ENCODE results near the gene GHR.

DNA sequence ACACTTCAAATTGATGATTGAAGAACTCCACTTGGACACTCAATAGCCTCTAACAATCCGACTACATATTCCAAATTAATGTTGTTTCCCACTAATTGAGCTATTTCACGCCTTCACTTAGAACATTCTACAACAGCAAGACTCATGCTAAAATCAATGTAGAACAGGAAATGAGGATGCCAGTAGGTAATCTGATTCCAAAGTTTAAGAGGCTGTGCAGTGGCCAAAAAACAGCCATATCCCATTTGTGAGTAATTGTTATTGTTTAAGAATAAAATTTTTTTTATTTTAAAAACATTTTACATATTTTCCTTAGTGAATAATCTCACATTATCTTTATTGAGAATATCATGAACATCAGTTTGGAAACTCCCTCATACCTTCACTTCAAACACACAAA, 35.7 kb upstream of the GHR start:
- TF ChIP-seq POLR2AphosphoS5 (IDR thresholded peaks at IDR 0.05; ENCODE audit: borderline replicate concordance, low read depth, low read length) (no peak), FOXP2 (optimal IDR thresholded peaks at IDR 0.05; ENCODE audit: control extremely low read depth, extremely low read length, insufficient read depth) (no peak)

All from SK-N-MC (cell line).